Activated T-cell treated with anti-CD3 and anti-CD28 coated beads, Interleukin-2, amount 50 U/mL, for 4 hours (primary cell): ENCODE measurements around the gene BRD1. TPM values are rescaled to one million over a fixed set of nuclear protein-coding genes. Genes with fewer than 3 reads are reported as not detected.

ENCODE experiments used
- ATAC-seq, 2 donors: fragments of 200-7000 bp; cut with Tn5 transposase; one replicate each; pipeline ENCODE4 v1.10.0; 2021
- DNase-seq: peaks from one replicate; pipeline ENCODE4 v3.0.0-alpha.2; 2020
- H3K27me3 Mint-ChIP-seq: one replicate; pipeline ENCODE4 v1.8.0; 2021; ENCODE audit warnings: low read depth, mixed read lengths
- H3K36me3 Mint-ChIP-seq: one replicate; pipeline ENCODE4 v1.8.0; 2022; ENCODE audit warnings: mixed read lengths; ENCODE audit not compliant: insufficient read depth
- H3K4me1 Mint-ChIP-seq: one replicate; pipeline ENCODE4 v1.8.0; 2021; ENCODE audit warnings: low read depth, mixed read lengths
- H3K4me3 Mint-ChIP-seq: one replicate; pipeline ENCODE4 v1.8.0; 2021; ENCODE audit warnings: mild to moderate bottlenecking, moderate library complexity, mixed read lengths
- H3K9me3 Mint-ChIP-seq: one replicate; pipeline ENCODE4 v1.8.0; 2021; ENCODE audit warnings: mixed read lengths
- total RNA-seq, 3 donors: library from RNA; stranded (reverse); gene quantifications; one replicate each; pipeline ENCODE4 v1.2.1, GENCODE V29; 2021

The BRD1 gene
- total RNA-seq, 3 donors from 2014 or later: 26.8 to 34.9 (median 32.3) TPM

- Mint-ChIP-seq H3K36me3 (no peaks in the 10 kb centered on the region), H3K4me3 (no peak overlapping the region), H3K27me3 (peaks cover 52% of the 10 kb centered on the region), H3K4me1 (peaks cover 12% of the 10 kb centered on the region), H3K9me3 (no peaks in the 10 kb centered on the region)
- DNase-seq (no peak), ATAC-seq (no peak)
Measured at GRCh38 chr22:49733631-49734030, 94.0 kb downstream of the BRD1 start.

- Mint-ChIP-seq H3K4me3 (no peak overlapping the region), H3K27me3 (peaks cover 64% of the 10 kb centered on the region), H3K4me1 (peaks cover 15% of the 10 kb centered on the region), H3K9me3 (no peaks in the 10 kb centered on the region), H3K36me3 (no peaks in the 10 kb centered on the region)
- DNase-seq: no peak
- no peak for ATAC-seq
Measured at GRCh38 chr22:49730656-49731055, 97.0 kb downstream of the BRD1 start.

GRCh38 chr22:49728570-49729271 is 99.0 kb downstream of the BRD1 start:
- DNase-seq: no peak
- peaks cover 56% of the 10 kb centered on the region for H3K27me3 Mint-ChIP-seq
- H3K9me3 Mint-ChIP-seq: no peaks in the 10 kb centered on the region
- H3K4me3 Mint-ChIP-seq: no peak overlapping the region
- H3K4me1 Mint-ChIP-seq: peaks cover 13% of the 10 kb centered on the region
- H3K36me3 Mint-ChIP-seq: no peaks in the 10 kb centered on the region
- no peak for ATAC-seq

GRCh38 chr22:49727881-49728569 is 99.6 kb downstream of the BRD1 start:
- ATAC-seq (no peak), DNase-seq (no peak)
- H3K27me3 Mint-ChIP-seq: peaks cover 50% of the 10 kb centered on the region
- H3K4me1 Mint-ChIP-seq: peaks cover 8% of the 10 kb centered on the region
- no peaks in the 10 kb centered on the region for H3K9me3 Mint-ChIP-seq
- H3K36me3 Mint-ChIP-seq: no peaks in the 10 kb centered on the region
- H3K4me3 Mint-ChIP-seq: no peak overlapping the region

- H3K36me3 Mint-ChIP-seq: no peaks in the 10 kb centered on the region
- peaks cover 47% of the 10 kb centered on the region for H3K27me3 Mint-ChIP-seq
- no peaks in the 10 kb centered on the region for H3K9me3 Mint-ChIP-seq
- no peak overlapping the region for H3K4me3 Mint-ChIP-seq
- DNase-seq (no peak), ATAC-seq (no peak)
- H3K4me1 Mint-ChIP-seq: peaks cover 8% of the 10 kb centered on the region
Measured at GRCh38 chr22:49727191-49727880, 100.3 kb downstream of the BRD1 start.

- ATAC-seq (no peak), DNase-seq (no peak)
- Mint-ChIP-seq H3K27me3 (peaks cover 41% of the 10 kb centered on the region), H3K9me3 (no peaks in the 10 kb centered on the region), H3K4me3 (no peak overlapping the region), H3K36me3 (no peaks in the 10 kb centered on the region), H3K4me1 (peaks cover 8% of the 10 kb centered on the region)
Measured at GRCh38 chr22:49726701-49727101, 101.0 kb downstream of the BRD1 start.

- Mint-ChIP-seq H3K4me1 (peaks cover 8% of the 10 kb centered on the region), H3K9me3 (no peaks in the 10 kb centered on the region), H3K27me3 (peaks cover 36% of the 10 kb centered on the region), H3K36me3 (no peaks in the 10 kb centered on the region), H3K4me3 (peak overlapping the region; percentile 31)
- no peak for ATAC-seq
- DNase-seq: no peak
Measured at GRCh38 chr22:49726022-49726681, 101.5 kb downstream of the BRD1 start.

- Mint-ChIP-seq H3K9me3 (no peaks in the 10 kb centered on the region), H3K4me1 (peaks cover 8% of the 10 kb centered on the region), H3K27me3 (peaks cover 32% of the 10 kb centered on the region), H3K4me3 (peak overlapping the region; percentile 37), H3K36me3 (no peaks in the 10 kb centered on the region)
- DNase-seq (no peak), ATAC-seq (no peak)
Measured at GRCh38 chr22:49725516-49725915, 102.2 kb downstream of the BRD1 start.

GRCh38 chr22:49724893-49725489 is 102.7 kb downstream of the BRD1 start:
- DNase-seq: peak; percentile 66
- Mint-ChIP-seq H3K4me3 (peak overlapping the region; percentile 93), H3K4me1 (peaks cover 8% of the 10 kb centered on the region), H3K27me3 (peaks cover 29% of the 10 kb centered on the region), H3K9me3 (no peaks in the 10 kb centered on the region), H3K36me3 (no peaks in the 10 kb centered on the region)
- ATAC-seq: peak; percentile 90 to 92

GRCh38 chr22:49724030-49724892 is 103.4 kb downstream of the BRD1 start:
- peaks cover 8% of the 10 kb centered on the region for H3K4me1 Mint-ChIP-seq
- H3K9me3 Mint-ChIP-seq: no peaks in the 10 kb centered on the region
- no peak for DNase-seq
- peak overlapping the region; percentile 93 for H3K4me3 Mint-ChIP-seq
- ATAC-seq: peak; percentile 29 to 59
- H3K27me3 Mint-ChIP-seq: peaks cover 25% of the 10 kb centered on the region
- no peaks in the 10 kb centered on the region for H3K36me3 Mint-ChIP-seq

- Mint-ChIP-seq H3K9me3 (no peaks in the 10 kb centered on the region), H3K27me3 (peaks cover 21% of the 10 kb centered on the region), H3K4me3 (peak overlapping the region; percentile 93), H3K36me3 (no peaks in the 10 kb centered on the region), H3K4me1 (peaks cover 8% of the 10 kb centered on the region)
- no peak for ATAC-seq
- DNase-seq: no peak
Measured at GRCh38 chr22:49723478-49724029, 104.1 kb downstream of the BRD1 start.
